ENCODE results near the gene AGFG2.

GRCh38 chr7:100538654-100539435 lies at the start of gene AGFG2:
- TF ChIP-seq SMC3 (IDR thresholded peaks at IDR 0.05): no peak
- no peak for TF ChIP-seq CTCF (IDR thresholded peaks at IDR 0.05)
- no peak for TF ChIP-seq HOXA7 (CRISPR knock-in tag; IDR thresholded peaks at IDR 0.05)
- no peak for TF ChIP-seq TP53 (CRISPR knock-in tag; IDR thresholded peaks at IDR 0.05)
- no peak for TF ChIP-seq ZFP36 (IDR thresholded peaks at IDR 0.05; ENCODE audit: borderline replicate concordance, partially characterized antibody)
- TF ChIP-seq POLR2A (IDR thresholded peaks at IDR 0.05; ENCODE audit: low read length): peak; percentile 62
- TF ChIP-seq RCOR1 (IDR thresholded peaks at IDR 0.05; ENCODE audit: low read depth, low read length): no peak
- peak; percentile 93 for TF ChIP-seq E2F6 (IDR thresholded peaks at IDR 0.05; ENCODE audit: borderline replicate concordance, low read depth)
- TF ChIP-seq REST (IDR thresholded peaks at IDR 0.05): no peak
- TF ChIP-seq NR3C1 (IDR thresholded peaks at IDR 0.05): no peak
- TF ChIP-seq JUN (IDR thresholded peaks at IDR 0.05): peak; percentile 16 to 56; a peak in 2 of 5 replicates
- no peak for TF ChIP-seq CEBPB (IDR thresholded peaks at IDR 0.05)
- TF ChIP-seq JUNB (IDR thresholded peaks at IDR 0.05): no peak
- peak; percentile 84 for TF ChIP-seq RFX5 (IDR thresholded peaks at IDR 0.05)
